Measurements from ENCODE around the gene TMEM150C.

GRCh38 chr4:82577451-82577850 lies 15.7 kb upstream of the TMEM150C start:
- no peak for TF ChIP-seq CTCF (IDR thresholded peaks at IDR 0.05)
- TF ChIP-seq POLR2A (IDR thresholded peaks at IDR 0.05): no peak
